NCI-H226 (cell line): ENCODE results near the gene ZFPM1.

ENCODE experiments used
- DNase-seq: peaks from one replicate; pipeline ENCODE4 v3.0.0-alpha.2; 2015

The ZFPM1 gene

GRCh38 chr16:88418869-88419268, 34.2 kb upstream of the ZFPM1 start:
- DNase-seq = no peak

- no peak for DNase-seq
Observed at GRCh38 chr16:88419790-88420189, 33.3 kb upstream of the ZFPM1 start.

GRCh38 chr16:88420496-88420895, 32.6 kb upstream of the ZFPM1 start:
- DNase-seq = no peak

GRCh38 chr16:88421301-88421700, 31.8 kb upstream of the ZFPM1 start:
- no peak for DNase-seq

GRCh38 chr16:88421871-88422433, 31.1 kb upstream of the ZFPM1 start:
- no peak for DNase-seq

GRCh38 chr16:88422733-88423447, 30.2 kb upstream of the ZFPM1 start:
- no peak for DNase-seq

- no peak for DNase-seq
Observed at GRCh38 chr16:88423448-88423850, 29.6 kb upstream of the ZFPM1 start.

GRCh38 chr16:88424587-88425235, 28.4 kb upstream of the ZFPM1 start:
- no peak for DNase-seq

GRCh38 chr16:88426018-88426417, 27.1 kb upstream of the ZFPM1 start:
- DNase-seq = no peak

GRCh38 chr16:88427376-88427775, 25.7 kb upstream of the ZFPM1 start:
- DNase-seq = no peak

GRCh38 chr16:88428156-88428555, 24.9 kb upstream of the ZFPM1 start:
- DNase-seq = no peak

- no peak for DNase-seq
Observed at GRCh38 chr16:88428616-88429386, 24.3 kb upstream of the ZFPM1 start.

- no peak for DNase-seq
Observed at GRCh38 chr16:88429387-88430184, 23.5 kb upstream of the ZFPM1 start.

GRCh38 chr16:88430185-88430523, 22.9 kb upstream of the ZFPM1 start:
- DNase-seq = no peak

- DNase-seq = no peak
Observed at GRCh38 chr16:88430524-88431446, 22.3 kb upstream of the ZFPM1 start.

GRCh38 chr16:88431651-88432050, 21.4 kb upstream of the ZFPM1 start:
- no peak for DNase-seq

- no peak for DNase-seq
Observed at GRCh38 chr16:88432174-88432573, 20.9 kb upstream of the ZFPM1 start.

GRCh38 chr16:88432753-88433152, 20.3 kb upstream of the ZFPM1 start:
- no peak for DNase-seq

GRCh38 chr16:88433632-88434352, 19.3 kb upstream of the ZFPM1 start:
- no peak for DNase-seq

GRCh38 chr16:88434353-88434690, 18.8 kb upstream of the ZFPM1 start:
- no peak for DNase-seq

GRCh38 chr16:88434746-88435145, 18.3 kb upstream of the ZFPM1 start:
- DNase-seq = no peak
